Measurements from ENCODE around the gene SAG. TPM values are rescaled to one million over a fixed set of nuclear protein-coding genes. Genes with fewer than 3 reads are reported as not detected.

SAG gene
- total and polyA plus RNA-seq, 9 of the 15 experiments (the other 6 are each of a cell fraction or from before 2014, with no cell fraction given) = 0.04 to 0.64 (median 0.31) TPM; not detected in 5

DNA sequence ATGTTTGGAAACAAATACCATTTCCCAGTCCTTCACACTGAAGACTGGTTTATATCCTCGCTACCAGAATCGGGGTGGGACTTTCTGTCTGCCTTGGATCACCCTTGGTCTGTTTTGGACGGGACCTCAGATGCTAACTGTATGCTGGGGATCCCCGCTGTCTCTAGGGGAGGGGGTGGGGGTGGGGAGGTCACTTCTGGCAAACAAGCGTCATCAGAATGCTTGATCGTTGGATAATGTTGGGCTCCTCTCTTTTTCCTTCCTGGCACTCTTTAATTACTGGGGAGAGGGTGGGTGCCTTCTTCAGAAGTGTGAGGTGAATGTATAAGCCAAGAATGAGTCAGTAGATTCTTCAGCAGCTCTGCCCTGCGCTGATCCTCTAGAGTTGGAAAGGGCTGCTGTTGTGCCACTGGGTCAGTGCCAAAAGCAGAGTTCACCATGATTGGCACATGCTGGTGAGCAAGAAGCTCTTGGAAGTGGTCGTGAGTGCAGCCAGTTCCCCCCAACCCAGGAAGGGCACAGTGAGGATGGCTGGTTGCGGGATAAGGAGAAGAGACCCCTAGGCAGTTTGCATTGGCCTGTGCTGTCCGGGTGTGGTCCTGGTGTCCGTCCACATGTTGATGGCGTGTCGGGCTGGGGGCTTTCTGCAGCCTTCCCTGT lies 78.9 kb downstream of the SAG start:
- no peak for ATAC-seq
- Histone ChIP-seq H3K4me1 (replicated peaks in 1 of 2; ENCODE audit: control insufficient read depth in 2 of 2, insufficient read depth in 2 of 2, low read length in 2 of 2) (peaks cover 0 to 10% of the 10 kb centered on the region in 2 experiments; a peak in 4 of 5 replicates), H3K27me3 (ENCODE audit: control insufficient read depth in 2 of 2, insufficient read depth in 2 of 2, low read length in 2 of 2) (no peaks in the 10 kb centered on the region), H3K4me2 (ENCODE audit: insufficient read depth, low read length) (no peak overlapping the region), H3K79me2 (ENCODE audit: control insufficient read depth, insufficient read depth, low read length) (peaks cover 28% of the 10 kb centered on the region), H3K36me3 (ENCODE audit: control insufficient read depth, insufficient read depth, low read length) (peaks cover 6% of the 10 kb centered on the region; the same call in 1 of the 3 replicates), H2AFZ (ENCODE audit: low read depth, low read length) (no peak overlapping the region), H3K9me1 (ENCODE audit: control insufficient read depth, insufficient read depth, low read length) (peaks cover 3% of the 10 kb centered on the region), H3K9ac (ENCODE audit: insufficient read depth in 1 of 2, low read depth in 2 of 2, low read length in 2 of 2) (peak overlapping the region in 1 of 2 experiments; percentile 58; a peak in 1 of 4 replicates), H3K4me3 (no peak overlapping the region), H3K9me3 (replicated peaks; ENCODE audit: control insufficient read depth, insufficient read depth, low read depth, low read length) (no peaks in the 10 kb centered on the region), H3K27ac (ENCODE audit: extremely low read depth, low read depth, low read length) (no peak overlapping the region), H4K20me1 (replicated peaks; ENCODE audit: control insufficient read depth, insufficient read depth, low read length) (no peaks in the 10 kb centered on the region)
- WGBS (ENCODE audit: insufficient coverage, low coverage, missing lambda C conversion rate) = 72% methylated on average over 8 of the region's 13 CpGs
- ChIA-PET CTCF (ENCODE audit: low intra/inter-chr PET ratio) (no interaction called here), POLR2A (no interaction called here)
- intact Hi-C loops (cut with micrococcal nuclease) (no loop called here), in situ Hi-C loops (cut with MboI) (no loop called here)
- no peak for DNase-seq (ENCODE audit: extremely low read depth in 1 of 4, low spot score in 3 of 4)
- BruUV-seq (replicated peaks) = no TSS peak
- no peak for FAIRE-seq
- TF ChIP-seq HDAC3 (IDR thresholded peaks at IDR 0.05; ENCODE audit: borderline replicate concordance, partially characterized antibody) (no peak), ATF1 (CRISPR knock-in tag; IDR thresholded peaks at IDR 0.05) (no peak), ATF1 (tag; IDR thresholded peaks at IDR 0.05) (no peak), NFIX (CRISPR knock-in tag; IDR thresholded peaks at IDR 0.05; ENCODE audit: low read depth) (no peak), HLTF (IDR thresholded peaks at IDR 0.05) (no peak), OTX1 (CRISPR knock-in tag; IDR thresholded peaks at IDR 0.05) (no peak), ZNF75A (CRISPR knock-in tag; IDR thresholded peaks at IDR 0.05) (no peak), ZC3H4 (CRISPR knock-in tag; IDR thresholded peaks at IDR 0.05; ENCODE audit: borderline replicate concordance) (no peak), NFYB (IDR thresholded peaks at IDR 0.05; ENCODE audit: extremely low read depth, insufficient read length) (no peak), CHD1 (IDR thresholded peaks at IDR 0.05; ENCODE audit: low read length) (no peak), EWSR1 (IDR thresholded peaks at IDR 0.05; ENCODE audit: borderline replicate concordance, low read depth, partially characterized antibody) (no peak), CBFA2T2 (conservative IDR thresholded peaks at IDR 0.05) (no peak), ZBTB8A (IDR thresholded peaks at IDR 0.05; ENCODE audit: partially characterized antibody) (no peak)
- TF ChIP-seq, protein P1, sequence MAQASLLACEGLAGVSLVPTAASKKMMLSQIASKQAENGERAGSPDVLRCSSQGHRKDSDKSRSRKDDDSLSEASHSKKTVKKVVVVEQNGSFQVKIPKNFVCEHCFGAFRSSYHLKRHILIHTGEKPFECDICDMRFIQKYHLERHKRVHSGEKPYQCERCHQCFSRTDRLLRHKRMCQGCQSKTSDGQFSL (CRISPR knock-in tag; IDR thresholded peaks at IDR 0.05) = no peak
- TF ChIP-seq, protein P1 (tag; IDR thresholded peaks at IDR 0.05) = no peak
- TF ChIP-seq, protein P2, sequence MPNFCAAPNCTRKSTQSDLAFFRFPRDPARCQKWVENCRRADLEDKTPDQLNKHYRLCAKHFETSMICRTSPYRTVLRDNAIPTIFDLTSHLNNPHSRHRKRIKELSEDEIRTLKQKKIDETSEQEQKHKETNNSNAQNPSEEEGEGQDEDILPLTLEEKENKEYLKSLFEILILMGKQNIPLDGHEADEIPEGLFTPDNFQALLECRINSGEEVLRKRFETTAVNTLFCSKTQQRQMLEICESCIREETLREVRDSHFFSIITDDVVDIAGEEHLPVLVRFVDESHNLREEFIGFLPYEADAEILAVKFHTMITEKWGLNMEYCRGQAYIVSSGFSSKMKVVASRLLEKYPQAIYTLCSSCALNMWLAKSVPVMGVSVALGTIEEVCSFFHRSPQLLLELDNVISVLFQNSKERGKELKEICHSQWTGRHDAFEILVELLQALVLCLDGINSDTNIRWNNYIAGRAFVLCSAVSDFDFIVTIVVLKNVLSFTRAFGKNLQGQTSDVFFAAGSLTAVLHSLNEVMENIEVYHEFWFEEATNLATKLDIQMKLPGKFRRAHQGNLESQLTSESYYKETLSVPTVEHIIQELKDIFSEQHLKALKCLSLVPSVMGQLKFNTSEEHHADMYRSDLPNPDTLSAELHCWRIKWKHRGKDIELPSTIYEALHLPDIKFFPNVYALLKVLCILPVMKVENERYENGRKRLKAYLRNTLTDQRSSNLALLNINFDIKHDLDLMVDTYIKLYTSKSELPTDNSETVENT (CRISPR knock-in tag; IDR thresholded peaks at IDR 0.05) = no peak
- TF ChIP-seq, protein P3, sequence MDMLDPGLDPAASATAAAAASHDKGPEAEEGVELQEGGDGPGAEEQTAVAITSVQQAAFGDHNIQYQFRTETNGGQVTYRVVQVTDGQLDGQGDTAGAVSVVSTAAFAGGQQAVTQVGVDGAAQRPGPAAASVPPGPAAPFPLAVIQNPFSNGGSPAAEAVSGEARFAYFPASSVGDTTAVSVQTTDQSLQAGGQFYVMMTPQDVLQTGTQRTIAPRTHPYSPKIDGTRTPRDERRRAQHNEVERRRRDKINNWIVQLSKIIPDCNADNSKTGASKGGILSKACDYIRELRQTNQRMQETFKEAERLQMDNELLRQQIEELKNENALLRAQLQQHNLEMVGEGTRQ (CRISPR knock-in tag; IDR thresholded peaks at IDR 0.05) = no peak
